Suprapubic skin (tissue), 4 donors: ENCODE measurements around the gene SGPL1.

ENCODE experiments used
- CTCF ChIP-seq, 2 donors: fragments of 200-600 bp in 1 of 2; fragments of 450-650 bp in 1 of 2; sonication (generic) in 1 of 2; IDR thresholded peaks; one replicate each; pipeline ENCODE4 v1.5.1; 2016 to 2019; ENCODE audit warnings: antibody characterized with exemption in 2 of 2, mild to moderate bottlenecking in 1 of 2, moderate library complexity in 1 of 2
- POLR2A ChIP-seq, 2 donors: fragments of 450-650 bp; IDR thresholded peaks; one replicate each; pipeline ENCODE4 v1.6.1; 2017; ENCODE audit warnings: antibody characterized with exemption in 2 of 2, mild to moderate bottlenecking in 2 of 2, moderate library complexity in 2 of 2
- POLR2AphosphoS5 ChIP-seq, 3 donors: sonication (generic); formaldehyde crosslinking; IDR thresholded peaks; one replicate each; pipeline ENCODE4 v1.6.1; 2017; ENCODE audit warnings: antibody characterized with exemption in 3 of 3

GRCh38 chr10:70912556-70912955 is 96.8 kb downstream of the SGPL1 start:
- TF ChIP-seq POLR2A (IDR thresholded peaks at IDR 0.05) (no peak), CTCF (IDR thresholded peaks at IDR 0.05) (no peak), POLR2AphosphoS5 (IDR thresholded peaks at IDR 0.05) (no peak)
